Right atrium auricular region (tissue), 2 donors: ENCODE measurements around the gene CNTNAP2. TPM values are rescaled to one million over a fixed set of nuclear protein-coding genes. Genes with fewer than 3 reads are reported as not detected.

Experiments used
- DNase-seq: peaks from one replicate; pipeline ENCODE4 v3.0.0-alpha.2; 2019; ENCODE audit warnings: low spot score
- H3K27ac ChIP-seq, 2 donors: fragments of 200-600 bp; sonication (generic); 1 replicate in 1 of 2; 2 replicates in 1 of 2; pipeline ENCODE4 v1.5.1; 2016 to 2019
- H3K27me3 ChIP-seq, 2 donors: fragments of 200-600 bp; sonication (generic); one replicate each; pipeline versions ENCODE4 v1.5.1 to v1.6.0; 2017 to 2019
- H3K36me3 ChIP-seq: fragments of 200-600 bp; sonication (generic); one replicate; pipeline ENCODE4 v1.5.1; 2016
- H3K4me1 ChIP-seq, 2 donors: fragments of 200-600 bp; sonication (generic); one replicate each; pipeline versions ENCODE4 v1.5.1 to v1.6.0; 2017 to 2019
- H3K4me3 ChIP-seq, 2 donors: fragments of 200-600 bp; sonication (generic); 1 replicate in 1 of 2; 2 replicates in 1 of 2; pipeline ENCODE4 v1.5.1; 2017 to 2019; ENCODE audit warnings: mild to moderate bottlenecking in 1 of 2, moderate library complexity in 1 of 2
- H3K9me3 ChIP-seq, 2 donors: fragments of 200-600 bp; sonication (generic); one replicate each; pipeline ENCODE4 v1.5.1; 2019
- CTCF ChIP-seq, 2 donors: fragments of 200-600 bp; sonication (generic); IDR thresholded peaks; one replicate each; pipeline ENCODE4 v1.5.1; 2019; ENCODE audit warnings: antibody characterized with exemption in 2 of 2
- total RNA-seq, 2 donors: library from RNA; depleted of rRNA; stranded (reverse); fragments of >200 nt; gene quantifications; one replicate each; pipeline ENCODE4 v1.1.0, GENCODE V29; 2016

CNTNAP2 gene
- total RNA-seq, 2 donors from 2014 or later = 1.1 to 1.7 TPM

- DNase-seq = no peak
- H3K36me3 ChIP-seq = no peaks in the 10 kb centered on the region
- H3K4me1 ChIP-seq = peaks cover 0 to 8% of the 10 kb centered on the region in 2 donors
- H3K27me3 ChIP-seq = no peaks in the 10 kb centered on the region
- H3K4me3 ChIP-seq = no peak overlapping the region
- H3K9me3 ChIP-seq = no peaks in the 10 kb centered on the region
- no peak for TF ChIP-seq CTCF (IDR thresholded peaks at IDR 0.05)
- H3K27ac ChIP-seq = no peak overlapping the region
Measured at GRCh38 chr7:148261523-148261922, 2144.9 kb downstream of the CNTNAP2 start.

GRCh38 chr7:148261996-148262688 lies 2145.5 kb downstream of the CNTNAP2 start:
- H3K27ac ChIP-seq = no peak overlapping the region
- DNase-seq = no peak
- no peaks in the 10 kb centered on the region for H3K9me3 ChIP-seq
- no peak overlapping the region for H3K4me3 ChIP-seq
- no peaks in the 10 kb centered on the region for H3K27me3 ChIP-seq
- no peak for TF ChIP-seq CTCF (IDR thresholded peaks at IDR 0.05)
- no peaks in the 10 kb centered on the region for H3K36me3 ChIP-seq
- H3K4me1 ChIP-seq = peaks cover 0 to 8% of the 10 kb centered on the region in 2 donors

- Histone ChIP-seq H3K4me3 (no peak overlapping the region), H3K27me3 (no peaks in the 10 kb centered on the region), H3K9me3 (no peaks in the 10 kb centered on the region), H3K27ac (no peak overlapping the region), H3K4me1 (peaks cover 0 to 8% of the 10 kb centered on the region in 2 donors), H3K36me3 (no peaks in the 10 kb centered on the region)
- DNase-seq = peak; percentile 79
- peak; percentile 94 to 97 for TF ChIP-seq CTCF (IDR thresholded peaks at IDR 0.05)
Measured at GRCh38 chr7:148262721-148263229, 2146.2 kb downstream of the CNTNAP2 start.

GRCh38 chr7:148264933-148265557 lies 2148.4 kb downstream of the CNTNAP2 start:
- no peaks in the 10 kb centered on the region for H3K27me3 ChIP-seq
- no peak for DNase-seq
- peaks cover 0 to 8% of the 10 kb centered on the region in 2 donors for H3K4me1 ChIP-seq
- no peak overlapping the region for H3K27ac ChIP-seq
- no peaks in the 10 kb centered on the region for H3K9me3 ChIP-seq
- H3K4me3 ChIP-seq = no peak overlapping the region
- no peaks in the 10 kb centered on the region for H3K36me3 ChIP-seq
- TF ChIP-seq CTCF (IDR thresholded peaks at IDR 0.05) = peak in 1 of 2 donors; percentile 66

GRCh38 chr7:148265896-148266295 lies 2149.3 kb downstream of the CNTNAP2 start:
- peaks cover 0 to 8% of the 10 kb centered on the region in 2 donors for H3K4me1 ChIP-seq
- no peaks in the 10 kb centered on the region for H3K27me3 ChIP-seq
- no peak for TF ChIP-seq CTCF (IDR thresholded peaks at IDR 0.05)
- H3K36me3 ChIP-seq = no peaks in the 10 kb centered on the region
- DNase-seq = no peak
- H3K9me3 ChIP-seq = no peaks in the 10 kb centered on the region
- H3K4me3 ChIP-seq = no peak overlapping the region
- no peak overlapping the region for H3K27ac ChIP-seq
